Thoracic aorta (tissue), 2 donors: ENCODE data around the gene MAFG. TPM values are rescaled to one million over a fixed set of nuclear protein-coding genes. Genes with fewer than 3 reads are reported as not detected.

ENCODE experiments used
- ATAC-seq: fragments of 150-250 bp; one replicate; pipeline ENCODE4 v1.8.0; 2017; ENCODE audit warnings: low read depth; ENCODE audit not compliant: insufficient number of reproducible peaks, low FRiP score
- DNase-seq: peaks from one replicate; pipeline ENCODE4 v3.0.0-alpha.2; 2020; ENCODE audit warnings: low spot score
- H3K27ac ChIP-seq, 2 donors: fragments of 200-600 bp; sonication (generic); 1 replicate in 1 of 2; 2 replicates in 1 of 2; pipeline ENCODE4 v1.5.1; 2016; ENCODE audit warnings: mild to moderate bottlenecking in 2 of 2, moderate library complexity in 2 of 2
- H3K27me3 ChIP-seq: fragments of 200-600 bp; sonication (generic); replicated peaks from 2 replicates; pipeline ENCODE4 v1.6.0; 2016; ENCODE audit warnings: mild to moderate bottlenecking; ENCODE audit not compliant: insufficient read depth
- H3K36me3 ChIP-seq: fragments of 200-600 bp; sonication (generic); one replicate; pipeline ENCODE4 v1.5.1; 2016
- H3K4me1 ChIP-seq, 2 donors: fragments of 200-600 bp; sonication (generic); 1 replicate in 1 of 2; 2 replicates in 1 of 2; pipeline versions ENCODE4 v1.5.1 to v1.6.0; 2016; ENCODE audit warnings: low read depth in 2 of 2, mild to moderate bottlenecking in 1 of 2; ENCODE audit not compliant: control insufficient read depth in 1 of 2
- H3K4me3 ChIP-seq: fragments of 200-600 bp; sonication (generic); 2 replicates; pipeline ENCODE4 v1.5.1; 2016; ENCODE audit warnings: mild to moderate bottlenecking
- H3K9me3 ChIP-seq: fragments of 200-600 bp; sonication (generic); 2 replicates; pipeline ENCODE4 v1.5.1; 2016
- CTCF ChIP-seq: fragments of 200-600 bp; sonication (generic); IDR thresholded peaks from one replicate; pipeline ENCODE4 v1.5.1; 2019; ENCODE audit warnings: antibody characterized with exemption
- total RNA-seq, 2 donors: library from RNA; depleted of rRNA; stranded (reverse); fragments of >200 nt; gene quantifications; one replicate each; pipeline versions ENCODE4 v1.1.0 to v1.2.3, GENCODE V29; 2016

The MAFG gene
- total RNA-seq, 2 donors from 2014 or later: 29.8 to 32.1 TPM

DNA sequence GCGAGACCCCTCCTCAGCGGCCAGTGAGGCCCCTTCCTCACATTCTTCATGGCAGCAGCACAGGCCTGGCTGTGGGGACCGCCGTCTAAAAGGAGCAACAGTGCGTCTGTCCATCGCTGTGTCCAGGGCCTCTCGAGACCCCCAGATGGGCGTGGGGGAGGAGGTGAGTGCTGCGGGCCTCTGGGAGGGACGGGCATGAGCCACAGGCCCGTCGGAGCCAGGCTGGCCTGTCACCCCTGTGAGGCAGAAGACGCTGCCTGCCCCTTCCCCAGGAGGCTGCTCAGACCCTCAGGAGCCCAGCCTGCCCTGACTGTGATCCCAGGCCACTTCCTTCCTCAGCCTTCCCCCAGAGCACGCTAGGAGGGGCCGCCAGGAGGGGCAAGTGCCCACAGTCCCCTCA is 11.7 kb upstream of the MAFG start:
- H3K4me3 ChIP-seq: no peak overlapping the region
- TF ChIP-seq CTCF: no peak
- no peak overlapping the region for H3K27ac ChIP-seq
- no peaks in the 10 kb centered on the region for H3K9me3 ChIP-seq
- peaks cover 3 to 30% of the 10 kb centered on the region in 2 donors for H3K4me1 ChIP-seq
- no peak for DNase-seq
- no peaks in the 10 kb centered on the region for H3K27me3 ChIP-seq
- no peaks in the 10 kb centered on the region for H3K36me3 ChIP-seq
- ATAC-seq: no peak

- Histone ChIP-seq H3K36me3 (no peaks in the 10 kb centered on the region), H3K27ac (no peak overlapping the region), H3K4me1 (peaks cover 3 to 30% of the 10 kb centered on the region in 2 donors), H3K9me3 (no peaks in the 10 kb centered on the region), H3K4me3 (no peak overlapping the region), H3K27me3 (no peaks in the 10 kb centered on the region)
- TF ChIP-seq CTCF: no peak
- DNase-seq (no peak), ATAC-seq (no peak)
These were observed 8.2 kb upstream of the MAFG start for GRCh38 chr17:81935709-81936084.

GRCh38 chr17:81934850-81935708 is 7.5 kb upstream of the MAFG start:
- DNase-seq (no peak), ATAC-seq (no peak)
- no peak for TF ChIP-seq CTCF
- no peaks in the 10 kb centered on the region for H3K9me3 ChIP-seq
- peaks cover 3 to 23% of the 10 kb centered on the region in 2 donors for H3K4me1 ChIP-seq
- H3K27ac ChIP-seq: no peak overlapping the region
- H3K27me3 ChIP-seq: no peaks in the 10 kb centered on the region
- H3K4me3 ChIP-seq: no peak overlapping the region
- no peaks in the 10 kb centered on the region for H3K36me3 ChIP-seq

GRCh38 chr17:81934098-81934757 is 6.7 kb upstream of the MAFG start:
- no peak for ATAC-seq
- no peaks in the 10 kb centered on the region for H3K27me3 ChIP-seq
- H3K36me3 ChIP-seq: no peaks in the 10 kb centered on the region
- H3K27ac ChIP-seq: no peak overlapping the region
- DNase-seq: no peak
- peaks cover 3 to 15% of the 10 kb centered on the region in 2 donors for H3K4me1 ChIP-seq
- H3K9me3 ChIP-seq: no peaks in the 10 kb centered on the region
- no peak overlapping the region for H3K4me3 ChIP-seq
- TF ChIP-seq CTCF: no peak

- ATAC-seq (no peak), DNase-seq (no peak)
- no peaks in the 10 kb centered on the region for H3K9me3 ChIP-seq
- no peak overlapping the region for H3K27ac ChIP-seq
- H3K36me3 ChIP-seq: no peaks in the 10 kb centered on the region
- no peaks in the 10 kb centered on the region for H3K27me3 ChIP-seq
- no peak for TF ChIP-seq CTCF
- H3K4me1 ChIP-seq: peaks cover 6 to 20% of the 10 kb centered on the region in 2 donors
- H3K4me3 ChIP-seq: no peak overlapping the region
These were observed 5.7 kb upstream of the MAFG start for GRCh38 chr17:81933178-81933699.
